Effector CD4-positive, alpha-beta T cell (primary cell): ENCODE results near the gene PTPN12.
"Not testable (repeated sequence)": the region's sequence is repeated elsewhere in the genome, so short reads cannot be mapped to it uniquely, and the experiment has no call there.

ENCODE experiments used
- DNase-seq: peaks from one replicate; pipeline ENCODE4 v3.0.0-alpha.2; 2020

Gene PTPN12

DNA sequence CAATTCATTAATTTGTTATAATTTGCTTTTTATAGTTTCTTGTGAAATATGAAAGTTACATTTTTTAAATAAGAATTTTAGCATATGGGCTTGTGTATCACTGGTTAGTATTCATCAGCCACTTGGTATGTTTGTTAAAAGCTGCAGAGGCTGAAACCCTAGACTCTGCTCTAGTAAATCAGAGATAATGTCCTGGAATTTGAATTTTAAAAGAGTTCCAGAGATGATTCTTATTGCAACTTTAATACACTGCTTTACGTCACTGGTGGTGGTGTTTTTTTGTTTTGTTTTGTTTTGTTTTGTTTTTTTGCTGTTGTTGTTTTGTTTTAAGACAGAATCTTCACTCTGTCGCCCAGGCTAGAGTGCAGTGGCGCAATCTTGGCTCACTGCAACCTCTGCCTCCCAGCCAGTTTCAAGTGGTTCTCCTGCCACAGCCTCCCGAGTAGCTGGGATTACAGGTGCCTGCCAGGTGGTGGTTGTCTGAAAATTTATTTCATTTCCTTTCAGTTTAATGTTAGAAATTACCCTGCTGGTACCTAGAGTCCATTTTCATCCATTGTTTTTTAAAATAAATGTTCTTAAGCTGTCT, 43.8 kb downstream of the PTPN12 start:
- DNase-seq, result no peak

DNA sequence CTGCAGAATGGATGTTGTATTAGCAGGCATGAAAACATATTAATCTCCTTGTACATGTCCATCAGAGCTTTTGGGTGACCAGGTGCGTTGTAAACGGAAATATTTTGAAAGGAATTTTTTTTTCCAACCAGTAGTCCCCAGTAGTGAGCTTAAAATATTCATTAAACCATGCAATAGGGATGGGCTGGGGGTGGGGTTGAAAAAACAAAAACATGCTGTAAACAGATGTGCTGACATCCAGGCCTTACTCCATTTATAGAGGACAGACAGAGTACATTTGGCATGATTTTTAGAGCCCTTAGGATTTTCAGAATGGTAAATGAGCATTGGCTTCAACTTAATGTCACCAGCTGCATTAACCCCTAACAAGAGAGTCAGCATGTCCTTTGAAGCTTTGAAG, 50.2 kb downstream of the PTPN12 start:
- DNase-seq, result no peak

DNA sequence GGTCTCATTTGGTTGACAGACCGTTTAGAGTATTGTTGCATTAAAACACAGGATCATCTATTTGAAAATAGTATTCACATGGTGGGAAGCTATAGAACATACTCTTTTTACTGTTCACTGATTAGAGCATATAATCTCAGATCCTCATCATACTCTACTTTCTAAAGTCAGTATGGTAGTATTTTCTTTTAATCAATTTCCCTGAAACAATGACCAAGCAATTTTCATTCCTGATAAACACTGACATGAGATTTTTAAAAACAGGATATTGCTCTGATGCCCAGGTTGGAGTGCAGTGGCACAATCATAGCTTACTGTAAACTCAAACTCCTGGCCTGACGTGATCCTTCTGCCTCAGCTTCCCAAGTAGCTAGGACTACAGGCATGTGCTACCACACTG, 63.9 kb downstream of the PTPN12 start:
- DNase-seq, result no peak

DNA sequence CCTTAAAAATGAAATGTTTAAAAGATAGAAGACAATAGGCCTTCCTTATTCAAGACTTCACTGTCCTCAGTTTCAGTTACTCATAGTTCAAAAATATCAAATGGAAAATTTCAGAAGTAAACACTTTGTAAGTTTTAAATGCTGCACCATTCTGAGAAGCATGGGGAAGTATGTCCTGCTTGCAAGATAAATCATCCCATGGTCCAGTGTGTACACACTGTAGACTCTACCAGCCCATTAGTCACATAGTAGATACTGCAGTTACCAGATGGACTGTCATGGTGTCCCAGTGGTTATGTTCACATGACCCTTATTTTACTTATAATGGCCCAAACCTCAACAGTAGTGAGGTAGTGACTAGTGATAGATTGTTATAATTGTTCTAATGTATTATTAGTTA, 69.5 kb downstream of the PTPN12 start:
- DNase-seq, result no peak

DNA sequence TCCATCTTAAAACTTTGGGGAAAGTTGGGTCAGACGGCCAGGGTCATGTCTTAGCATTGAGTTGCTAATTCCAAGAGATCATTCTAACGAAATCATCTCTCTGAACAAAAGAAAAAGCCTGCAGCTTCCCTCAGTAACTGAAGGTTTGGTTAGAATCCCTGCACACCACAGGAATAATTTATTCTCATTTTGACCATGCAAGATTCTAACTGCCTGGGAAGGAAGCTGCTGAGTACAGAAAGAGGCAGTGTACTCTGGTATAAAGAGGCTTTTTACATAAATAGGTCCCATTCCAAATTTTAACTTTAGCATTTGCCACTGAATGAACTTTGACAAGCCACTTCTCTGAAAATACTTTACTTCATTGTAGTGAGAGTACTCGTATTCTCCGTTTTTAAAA, 82.2 kb downstream of the PTPN12 start:
- no peak for DNase-seq

DNA sequence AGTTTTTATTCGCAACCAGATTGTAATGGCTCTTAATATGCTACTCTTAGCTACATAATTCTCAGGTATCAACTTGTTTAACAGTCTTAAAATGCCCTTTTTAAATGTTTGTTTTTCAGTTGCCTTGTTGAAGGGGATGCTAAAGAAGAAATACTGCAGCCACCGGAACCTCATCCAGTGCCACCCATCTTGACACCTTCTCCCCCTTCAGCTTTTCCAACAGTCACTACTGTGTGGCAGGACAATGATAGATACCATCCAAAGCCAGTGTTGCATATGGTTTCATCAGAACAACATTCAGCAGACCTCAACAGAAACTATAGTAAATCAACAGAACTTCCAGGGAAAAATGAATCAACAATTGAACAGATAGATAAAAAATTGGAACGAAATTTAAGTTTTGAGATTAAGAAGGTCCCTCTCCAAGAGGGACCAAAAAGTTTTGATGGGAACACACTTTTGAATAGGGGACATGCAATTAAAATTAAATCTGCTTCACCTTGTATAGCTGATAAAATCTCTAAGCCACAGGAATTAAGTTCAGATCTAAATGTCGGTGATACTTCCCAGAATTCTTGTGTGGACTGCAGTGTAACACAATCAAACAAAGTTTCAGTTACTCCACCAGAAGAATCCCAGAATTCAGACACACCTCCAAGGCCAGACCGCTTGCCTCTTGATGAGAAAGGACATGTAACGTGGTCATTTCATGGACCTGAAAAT, 89.7 kb downstream of the PTPN12 start:
- no peak for DNase-seq

DNA sequence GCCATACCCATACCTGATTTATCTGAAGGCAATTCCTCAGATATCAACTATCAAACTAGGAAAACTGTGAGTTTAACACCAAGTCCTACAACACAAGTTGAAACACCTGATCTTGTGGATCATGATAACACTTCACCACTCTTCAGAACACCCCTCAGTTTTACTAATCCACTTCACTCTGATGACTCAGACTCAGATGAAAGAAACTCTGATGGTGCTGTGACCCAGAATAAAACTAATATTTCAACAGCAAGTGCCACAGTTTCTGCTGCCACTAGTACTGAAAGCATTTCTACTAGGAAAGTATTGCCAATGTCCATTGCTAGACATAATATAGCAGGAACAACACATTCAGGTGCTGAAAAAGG, 90.2 kb downstream of the PTPN12 start:
- DNase-seq, result no peak

DNA sequence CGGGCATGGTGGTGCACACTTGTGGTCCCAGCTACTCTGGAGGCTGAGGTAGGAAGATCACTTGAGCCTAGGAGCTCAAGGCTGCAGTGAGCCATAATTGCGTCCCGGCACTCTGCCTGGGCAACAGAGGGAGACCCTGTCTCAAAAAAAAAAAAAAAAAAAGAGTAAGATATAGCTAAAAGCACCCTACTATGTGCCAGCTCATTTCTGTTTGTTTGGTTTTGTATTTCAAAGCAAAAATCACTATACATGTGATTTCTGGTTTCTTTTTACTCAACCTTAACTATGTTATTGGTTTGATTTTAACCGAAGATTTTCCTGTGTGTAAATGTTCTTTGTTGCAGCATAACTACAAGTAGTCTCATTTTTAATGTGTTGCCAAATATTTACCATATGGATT, 92.7 kb downstream of the PTPN12 start:
- no peak for DNase-seq

DNA sequence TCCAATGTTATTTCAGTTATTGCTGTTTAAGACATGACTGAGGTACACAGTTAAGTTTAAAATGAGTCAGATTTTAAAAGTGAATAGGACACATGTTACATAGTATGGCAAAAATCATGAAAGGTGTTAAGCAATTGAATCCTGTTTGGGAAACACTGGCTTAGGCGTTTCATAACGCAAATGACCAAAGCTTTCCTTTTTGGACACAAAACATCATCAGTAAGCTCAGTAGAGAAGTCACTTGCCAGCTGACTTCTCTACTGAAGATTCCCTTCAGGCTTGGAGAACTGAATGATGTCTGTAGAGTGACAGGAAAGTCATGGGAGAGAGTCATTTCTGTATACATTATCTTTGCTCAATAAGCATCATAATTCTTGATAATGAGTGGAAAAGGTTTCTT, 94.7 kb downstream of the PTPN12 start:
- no peak for DNase-seq

DNA sequence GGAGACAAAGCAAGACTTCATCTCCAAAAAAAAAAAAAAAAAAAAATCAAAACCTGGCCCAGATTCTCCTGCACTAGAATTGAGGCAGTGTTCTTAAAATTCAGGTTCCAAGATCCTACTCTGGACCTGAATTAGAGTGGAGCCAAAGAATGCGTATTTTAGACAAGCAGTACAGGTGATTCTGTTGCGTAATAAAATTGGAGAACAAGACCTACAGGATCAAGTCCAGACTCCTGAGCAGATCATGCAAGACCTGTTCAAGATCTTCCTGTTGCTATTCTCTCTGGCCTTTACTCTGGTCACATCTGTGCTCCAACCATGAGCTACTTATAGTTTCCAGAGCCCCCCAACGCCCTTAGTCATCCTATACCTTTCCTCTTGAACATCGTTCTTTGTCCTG, 107.7 kb downstream of the PTPN12 start:
- DNase-seq, result no peak

DNA sequence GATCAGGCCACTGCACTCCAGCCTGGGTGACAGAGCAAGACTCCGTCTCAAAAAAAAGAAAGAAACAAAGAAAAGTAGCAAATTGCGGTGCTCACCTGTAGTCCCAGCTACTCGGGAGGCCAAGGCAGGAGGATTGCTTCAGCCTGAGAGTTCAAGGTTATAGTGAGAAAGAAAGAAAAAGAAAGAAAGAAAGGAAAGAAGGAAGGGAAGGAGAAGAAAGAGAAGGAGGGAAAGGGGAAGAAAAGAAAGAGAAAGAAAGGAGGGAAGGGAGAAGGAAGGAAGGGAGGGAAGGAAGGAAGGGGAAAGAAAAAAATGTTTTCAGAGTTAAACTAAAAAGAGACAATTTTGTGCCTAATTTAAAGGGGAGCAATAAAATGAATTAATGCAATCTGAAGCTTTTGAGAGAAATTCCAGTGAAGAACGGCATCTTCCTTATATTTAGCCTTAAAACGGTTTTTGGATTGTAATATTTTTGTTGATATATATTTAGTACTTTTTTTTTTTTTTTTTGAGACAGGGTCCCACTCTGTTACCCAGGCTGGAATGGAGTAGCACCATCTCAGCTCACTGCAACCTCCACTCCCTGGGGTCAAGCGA, 111.7 kb downstream of the PTPN12 start:
- no peak for DNase-seq

DNA sequence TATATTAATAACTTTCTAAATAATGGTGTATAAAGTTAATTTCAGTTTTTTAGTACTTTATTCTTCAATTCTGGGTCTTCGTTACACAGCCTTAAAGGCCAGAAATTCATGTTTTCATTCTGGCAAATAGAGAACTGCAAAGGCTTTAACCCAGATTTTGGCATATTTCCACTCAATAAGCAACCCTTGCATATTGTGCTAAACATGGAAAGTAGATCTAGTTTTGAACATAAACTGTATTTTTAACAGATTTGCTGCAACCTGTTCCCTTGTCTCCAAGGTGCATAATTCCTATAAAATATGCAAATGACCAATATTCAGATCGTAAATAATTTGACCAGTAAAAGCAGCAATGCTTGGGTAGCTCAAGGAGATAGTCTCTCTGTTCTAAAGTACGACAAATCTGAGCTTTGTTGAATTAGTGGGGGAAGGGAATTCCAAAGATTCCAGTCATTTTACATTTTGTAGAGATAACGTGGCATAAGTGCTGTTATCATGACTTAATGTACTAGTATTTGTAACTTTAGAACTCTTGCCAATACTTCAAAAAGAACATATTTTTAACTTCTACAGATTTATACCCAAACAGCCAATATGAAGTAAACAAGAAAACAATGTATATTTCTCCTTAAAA, 112.7 kb downstream of the PTPN12 start:
- DNase-seq, result no peak

DNA sequence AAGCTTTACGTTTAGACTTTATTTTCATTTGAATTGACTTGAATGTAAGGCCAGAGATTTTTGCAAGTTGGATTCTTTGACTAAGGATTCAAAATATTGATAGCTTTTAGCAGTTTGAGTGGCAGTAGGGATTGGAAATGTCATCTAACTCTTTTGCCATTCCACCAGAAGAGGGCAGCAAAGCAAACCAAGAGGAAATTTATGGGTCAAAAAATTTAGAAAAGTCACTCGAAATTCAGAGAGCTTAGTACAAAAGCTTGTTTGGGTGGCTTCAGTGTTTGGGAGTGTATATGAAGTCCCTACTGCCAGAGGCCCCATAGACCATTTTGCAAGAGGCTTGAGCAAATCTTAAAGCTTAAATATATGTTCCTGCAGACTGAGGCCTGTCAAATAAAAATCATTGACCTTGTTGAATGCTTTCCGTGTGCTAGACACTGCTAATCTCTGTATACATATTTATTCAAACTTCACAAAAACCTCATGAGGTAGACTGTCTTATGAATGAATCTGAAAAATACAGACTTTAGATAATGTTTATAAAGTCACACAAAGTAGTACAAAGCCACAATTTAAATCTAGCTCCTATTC, 114.6 kb downstream of the PTPN12 start:
- peak; percentile 16 for DNase-seq

DNA sequence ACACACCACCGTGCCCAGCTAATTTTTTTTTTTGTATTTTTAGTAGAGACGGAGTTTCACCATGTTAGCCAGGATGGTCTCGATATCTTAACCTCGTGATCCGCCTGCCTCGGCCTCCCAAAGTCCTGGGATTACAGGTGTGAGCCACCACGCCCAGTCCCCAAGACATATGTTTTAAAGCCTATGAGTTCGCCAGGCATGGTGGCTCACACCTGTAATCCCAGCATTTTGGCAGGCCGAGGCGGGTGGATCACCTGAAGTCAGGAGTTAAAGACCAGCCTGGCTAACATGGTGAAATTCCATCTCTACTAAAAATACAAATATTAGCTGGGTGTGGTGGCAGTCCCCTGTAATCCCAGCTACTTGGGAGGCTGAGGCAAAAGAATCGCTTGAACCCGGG, 115.7 kb downstream of the PTPN12 start:
- not testable (repeated sequence) for DNase-seq

DNA sequence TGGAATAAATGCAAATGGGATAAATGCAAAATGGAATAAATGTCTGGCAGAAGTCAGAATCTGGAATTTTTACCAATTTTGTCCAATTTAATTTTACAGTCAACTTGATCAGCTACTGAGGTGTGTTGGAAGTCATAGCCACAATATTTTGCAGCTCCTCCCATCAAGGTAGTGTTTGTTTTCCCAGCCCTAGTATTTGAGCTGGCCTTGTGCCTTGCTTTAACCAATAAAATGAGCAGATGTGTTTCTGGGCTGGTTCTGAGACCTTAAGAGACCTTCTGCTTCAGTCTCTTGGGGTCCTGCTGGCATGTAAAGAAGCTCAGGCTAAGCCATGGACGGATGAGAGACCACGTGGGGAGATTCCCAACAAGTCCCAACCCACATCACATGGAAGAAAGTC, 116.5 kb downstream of the PTPN12 start:
- no peak for DNase-seq

DNA sequence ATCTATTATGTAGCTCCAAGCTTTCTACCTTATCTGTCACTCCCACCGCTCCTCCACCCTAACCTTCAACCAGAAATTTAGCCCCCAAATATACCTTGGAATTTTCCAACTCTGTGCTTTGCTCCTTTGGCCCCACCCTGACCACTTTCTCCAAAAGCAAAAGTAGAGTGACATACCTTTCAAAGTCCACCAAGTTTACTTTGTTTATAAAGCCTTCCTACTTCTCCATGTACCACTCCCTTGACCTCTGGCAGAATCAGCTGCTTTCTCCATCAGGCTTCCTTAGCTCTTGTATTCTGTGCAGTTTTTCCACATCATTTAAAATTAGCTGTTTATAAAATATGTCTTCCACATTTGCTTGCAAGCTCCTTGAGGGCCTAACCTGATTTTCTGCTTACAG, 118.3 kb downstream of the PTPN12 start:
- no peak for DNase-seq

DNA sequence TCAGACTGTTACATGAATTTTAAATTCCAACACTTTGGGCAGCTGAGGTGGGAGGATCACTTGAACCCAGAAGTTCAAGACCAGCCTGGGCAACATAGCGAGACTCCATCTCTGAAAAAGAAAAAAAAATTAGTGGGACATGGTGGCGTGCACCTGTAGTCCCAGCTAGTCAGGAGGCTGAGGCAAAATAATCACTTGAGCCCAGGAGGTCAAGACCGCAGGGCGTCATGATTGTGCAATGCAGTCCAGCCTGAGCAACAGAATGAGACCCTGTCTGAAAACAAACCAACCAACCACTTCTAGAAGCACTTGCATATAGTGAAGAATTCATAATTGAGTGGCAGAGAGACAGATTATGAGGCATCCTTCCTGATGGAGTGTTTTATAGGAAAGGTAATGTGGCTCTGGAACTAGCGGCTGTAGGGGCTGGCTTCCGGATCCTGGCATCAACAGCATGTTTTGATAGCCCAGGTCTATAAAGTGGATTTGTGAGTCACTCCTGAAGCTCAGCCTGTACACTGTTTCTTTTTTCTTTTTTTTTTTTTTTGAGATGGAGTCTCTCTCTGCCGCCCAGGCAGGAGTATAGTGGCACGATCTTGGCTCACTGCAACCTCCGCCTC, 118.9 kb downstream of the PTPN12 start:
- no peak for DNase-seq

DNA sequence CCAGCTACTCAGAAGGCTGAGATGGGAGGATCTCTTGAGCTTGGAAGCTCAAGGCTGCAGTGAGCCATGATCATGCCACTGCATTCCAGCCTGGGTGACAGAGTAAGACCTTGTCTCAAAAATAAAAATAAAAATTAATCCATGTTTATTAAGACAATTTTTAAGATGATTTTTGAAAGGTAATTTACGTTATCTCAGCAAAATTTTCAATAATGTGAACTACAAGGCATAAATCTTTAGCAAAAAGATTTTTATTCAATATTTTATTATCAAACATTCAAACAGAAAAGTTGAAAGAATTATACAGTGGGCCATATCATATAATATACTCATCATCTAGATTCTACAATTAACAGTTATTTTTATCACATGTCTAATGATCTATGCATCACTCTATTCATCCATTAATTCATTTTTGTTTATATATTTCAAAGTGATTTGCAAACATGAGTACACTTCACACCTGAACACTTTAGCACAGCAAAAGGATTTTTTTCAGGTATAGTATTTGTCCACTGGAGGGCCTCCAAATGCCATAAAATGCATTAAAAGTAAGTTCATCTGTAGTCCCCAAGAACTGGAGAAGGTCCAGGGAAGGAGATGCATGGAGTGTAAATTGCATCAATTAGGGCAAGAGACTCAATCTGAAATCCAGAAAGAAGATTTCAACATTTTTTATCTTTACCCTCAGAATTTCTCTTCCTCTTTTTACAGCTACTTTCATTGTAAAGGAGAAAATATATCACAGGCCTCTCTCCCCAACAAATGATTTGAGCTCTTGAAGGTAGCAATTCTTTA, 120.5 kb downstream of the PTPN12 start:
- DNase-seq, result no peak

DNA sequence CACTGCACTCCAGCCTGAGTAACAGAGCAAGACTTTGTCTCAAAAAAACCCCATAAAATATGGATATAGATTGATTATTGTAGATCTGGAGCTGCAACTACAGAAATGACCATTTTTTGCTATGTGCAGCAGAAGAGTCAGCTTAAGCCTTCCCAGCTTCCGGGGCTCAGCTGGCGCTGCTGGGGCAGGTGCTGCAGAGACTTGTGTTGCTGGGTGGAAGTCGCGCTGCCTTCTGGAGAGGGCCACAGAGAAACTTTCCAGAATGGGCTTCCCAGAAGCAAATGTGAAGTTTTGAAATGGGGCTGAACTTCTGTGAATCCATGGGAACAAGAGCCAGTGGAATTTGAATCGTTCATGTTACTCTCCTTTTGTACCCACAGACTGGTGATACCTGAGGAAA, 121.8 kb downstream of the PTPN12 start:
- DNase-seq, result no peak

DNA sequence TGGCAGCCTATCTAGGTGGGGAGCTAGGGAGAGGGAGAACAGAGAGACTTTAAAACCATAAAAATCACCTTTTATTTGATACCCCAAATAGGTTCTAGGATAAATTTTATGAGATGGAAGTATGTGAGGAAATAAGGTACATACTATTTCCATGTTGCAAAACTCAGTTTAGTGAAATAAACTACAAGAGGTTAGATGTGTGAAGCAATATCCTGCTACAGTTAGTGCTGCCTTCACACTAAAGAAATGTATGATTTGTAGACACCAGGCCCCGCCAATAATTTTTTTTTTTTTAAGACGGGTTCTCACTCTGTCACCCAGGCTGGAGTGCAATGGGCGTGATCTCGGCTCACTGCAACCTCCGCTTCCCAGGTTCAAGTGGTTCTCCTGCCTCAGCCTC, 124.7 kb downstream of the PTPN12 start:
- DNase-seq, result no peak

DNA sequence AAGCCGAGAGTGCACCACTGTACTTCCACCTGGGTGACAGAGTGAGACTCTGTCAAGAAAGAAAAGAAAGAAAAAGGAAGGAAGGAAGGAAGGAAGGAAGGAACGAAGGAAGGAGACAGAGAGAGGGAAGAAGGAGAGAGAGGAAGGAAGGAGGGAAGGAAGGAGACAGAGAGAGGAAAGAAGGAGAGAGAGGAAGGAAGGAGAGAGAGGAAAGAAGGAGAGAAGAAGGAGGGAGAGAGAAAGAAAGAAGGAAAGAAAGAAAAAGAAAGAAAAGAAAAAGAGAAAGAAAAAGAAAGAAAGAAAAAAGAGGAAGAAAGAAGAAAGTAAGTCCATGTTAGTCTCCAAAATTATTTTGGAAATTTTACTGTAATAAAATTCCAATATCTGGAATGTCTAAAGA, 125.8 kb downstream of the PTPN12 start:
- DNase-seq, result no peak

DNA sequence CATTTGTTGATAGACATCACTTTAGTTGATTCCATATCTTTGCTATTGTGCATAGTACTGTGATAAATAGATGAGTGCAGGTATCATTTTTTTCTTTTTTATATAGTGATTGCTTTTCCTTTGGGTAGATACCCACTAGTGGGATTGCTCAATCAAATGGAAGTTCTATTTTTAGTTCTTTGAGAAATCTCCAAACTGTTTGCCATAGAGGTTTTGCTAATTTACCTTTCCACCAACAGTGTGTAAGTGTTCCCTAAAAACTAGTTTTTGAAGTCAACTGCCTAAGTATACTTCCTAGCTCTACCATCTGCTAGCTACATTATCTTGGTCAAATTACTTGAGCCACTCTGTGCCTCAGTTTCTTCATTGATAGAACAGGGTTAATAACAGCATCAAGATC, 127.6 kb downstream of the PTPN12 start:
- DNase-seq, result no peak

DNA sequence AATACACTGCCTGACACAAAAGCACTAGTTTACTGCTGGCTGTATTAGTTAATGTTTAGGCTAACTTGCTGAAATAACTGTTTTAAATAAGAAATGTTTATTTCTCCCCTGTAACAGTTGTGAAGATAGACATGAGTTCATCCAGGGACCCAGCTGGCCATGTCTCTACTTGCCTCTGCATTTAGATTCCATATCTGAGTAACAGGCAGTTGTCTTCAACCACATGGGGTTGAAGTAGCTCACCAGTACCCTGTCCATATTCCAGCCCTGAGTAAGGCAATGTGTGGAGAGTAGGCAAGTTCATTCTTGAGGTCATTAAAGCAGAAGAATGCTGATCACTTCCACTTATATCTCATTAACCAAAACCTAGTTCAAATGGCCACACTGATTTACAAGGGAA, 128.1 kb downstream of the PTPN12 start:
- DNase-seq, result no peak
